SIG-M5 (cell line): ENCODE measurements around the gene ABR.
A peak's percentile ranks its signal among the peaks of the same experiment; 100 is the strongest.

ENCODE experiments used
- DNase-seq: peaks from one replicate; lab custom pipeline; 2025; lab: John Stamatoyannopoulos, UW

Gene ABR

DNA sequence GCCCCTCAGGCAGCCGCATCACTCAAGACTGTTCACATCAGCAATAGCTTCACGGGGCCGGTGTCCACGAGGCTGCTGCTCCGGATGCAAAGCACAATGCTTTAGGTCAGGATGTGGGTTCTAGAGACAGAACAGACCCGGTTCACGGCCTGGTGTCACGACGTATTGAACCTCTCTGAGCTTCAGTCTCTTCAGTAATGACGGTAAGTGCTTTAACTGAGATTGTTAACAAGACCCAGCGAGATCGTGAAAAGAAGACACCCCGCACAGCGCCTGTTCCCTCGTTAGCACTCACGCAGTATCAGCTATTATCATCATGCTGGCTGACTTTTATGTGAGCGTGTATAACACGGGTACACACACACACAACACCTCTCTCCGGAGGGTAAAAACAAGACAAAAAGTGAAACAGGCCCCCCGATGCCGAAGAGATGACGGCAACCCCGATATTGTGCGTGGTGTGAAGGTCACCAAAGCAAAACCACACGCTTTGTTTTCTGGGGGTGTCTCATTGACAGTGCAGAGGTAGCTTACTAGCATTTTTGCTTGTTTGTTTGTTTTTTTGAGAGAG lies 21.4 kb upstream of the ABR start:
- DNase-seq: no peak

DNA sequence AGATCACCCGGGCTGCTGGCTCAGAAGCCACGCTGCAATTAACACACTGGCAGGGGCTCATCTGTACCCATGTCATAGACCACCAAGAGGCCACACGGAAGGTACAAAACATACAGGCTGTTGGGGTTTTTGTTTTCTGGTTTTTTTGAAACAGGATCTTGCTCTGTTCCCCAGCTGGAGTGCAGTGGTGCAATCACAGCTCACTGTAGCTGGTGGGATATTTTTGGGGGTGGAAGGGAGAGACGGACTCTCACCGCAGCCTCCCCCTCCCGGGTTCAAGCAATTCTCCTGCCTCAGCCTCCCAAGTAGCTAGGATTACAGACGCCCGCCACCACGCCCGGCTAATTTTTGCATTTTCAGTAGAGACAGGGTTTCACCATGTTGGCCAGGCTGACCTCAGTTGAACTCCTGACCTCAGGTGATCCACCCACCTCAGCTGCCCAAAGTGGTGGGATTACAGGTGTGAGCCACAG lies 19.5 kb upstream of the ABR start:
- DNase-seq: peak; percentile 69

DNA sequence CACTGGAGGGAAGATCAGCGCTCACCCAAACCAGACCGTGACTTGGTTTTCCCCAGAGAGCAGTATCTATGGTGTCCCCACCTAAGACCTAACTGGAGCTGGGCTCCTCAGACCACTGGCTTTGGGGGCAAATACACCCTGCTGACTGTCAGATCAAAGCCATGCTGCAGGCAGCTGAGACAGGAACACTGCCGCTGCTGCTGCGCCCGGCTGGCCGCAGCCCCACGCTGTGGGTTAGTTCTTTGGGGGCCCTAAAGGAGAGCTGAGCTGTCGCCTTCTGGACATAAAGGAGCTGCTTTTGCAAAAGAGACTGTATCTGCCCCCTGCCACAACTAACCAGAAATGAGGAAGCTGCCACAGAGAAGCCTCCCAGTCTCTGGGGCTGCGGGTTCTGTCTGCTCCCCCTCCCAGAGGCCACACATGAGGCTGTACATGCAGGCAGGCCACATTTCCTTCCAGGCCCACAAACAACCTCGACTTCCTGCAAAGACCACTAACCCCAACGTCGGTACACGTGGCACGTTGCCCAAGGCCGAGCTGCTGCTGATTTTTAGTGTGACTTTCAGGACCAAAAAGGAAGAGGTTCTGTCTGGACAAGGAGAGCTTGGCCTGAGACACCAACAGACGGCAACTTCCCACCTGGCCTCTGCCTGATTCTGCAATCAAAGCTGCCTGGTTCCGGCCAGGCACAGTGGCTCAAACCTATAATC lies 18.2 kb upstream of the ABR start:
- peak; percentile 95 for DNase-seq

DNA sequence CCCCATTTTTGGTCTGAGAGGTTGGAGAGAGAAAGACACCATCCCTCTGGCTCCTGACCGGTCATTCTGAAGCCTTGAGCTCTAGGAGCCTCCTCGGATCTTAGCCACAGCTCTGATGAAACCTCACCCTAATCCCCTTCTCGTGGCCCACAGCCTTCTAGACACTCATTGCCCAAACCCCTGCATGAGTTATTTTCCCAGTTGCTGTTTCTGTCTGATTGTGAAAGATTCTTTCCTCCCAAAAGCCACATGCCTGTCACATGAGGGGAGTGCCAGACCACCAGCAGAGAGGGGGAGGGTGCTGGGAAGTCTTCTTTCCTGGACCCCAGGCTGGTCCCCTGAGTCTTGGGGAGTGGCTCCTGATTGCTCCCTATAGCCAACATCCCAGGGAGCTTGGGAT lies 17.6 kb upstream of the ABR start:
- DNase-seq: peak; percentile 57

DNA sequence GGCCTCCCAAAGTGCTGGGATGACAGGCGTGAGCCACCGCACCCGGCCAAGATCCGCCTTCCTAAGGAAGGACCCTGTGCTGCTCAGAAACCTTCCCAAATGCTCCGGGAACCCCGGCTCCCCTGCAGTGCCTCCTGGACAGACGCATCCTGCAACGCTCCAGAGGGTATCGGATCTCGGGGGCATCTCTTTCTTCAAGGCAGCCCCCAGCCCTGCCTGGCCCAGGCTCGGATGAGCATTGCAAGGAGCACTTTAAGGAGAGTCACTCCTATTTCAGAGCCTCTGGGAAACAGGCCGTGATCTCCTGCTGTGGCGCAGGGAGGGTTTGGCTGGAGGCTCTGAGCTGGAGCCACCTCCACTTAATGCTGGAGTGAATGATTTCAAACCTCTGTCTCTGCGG lies 17.2 kb upstream of the ABR start:
- no peak for DNase-seq

DNA sequence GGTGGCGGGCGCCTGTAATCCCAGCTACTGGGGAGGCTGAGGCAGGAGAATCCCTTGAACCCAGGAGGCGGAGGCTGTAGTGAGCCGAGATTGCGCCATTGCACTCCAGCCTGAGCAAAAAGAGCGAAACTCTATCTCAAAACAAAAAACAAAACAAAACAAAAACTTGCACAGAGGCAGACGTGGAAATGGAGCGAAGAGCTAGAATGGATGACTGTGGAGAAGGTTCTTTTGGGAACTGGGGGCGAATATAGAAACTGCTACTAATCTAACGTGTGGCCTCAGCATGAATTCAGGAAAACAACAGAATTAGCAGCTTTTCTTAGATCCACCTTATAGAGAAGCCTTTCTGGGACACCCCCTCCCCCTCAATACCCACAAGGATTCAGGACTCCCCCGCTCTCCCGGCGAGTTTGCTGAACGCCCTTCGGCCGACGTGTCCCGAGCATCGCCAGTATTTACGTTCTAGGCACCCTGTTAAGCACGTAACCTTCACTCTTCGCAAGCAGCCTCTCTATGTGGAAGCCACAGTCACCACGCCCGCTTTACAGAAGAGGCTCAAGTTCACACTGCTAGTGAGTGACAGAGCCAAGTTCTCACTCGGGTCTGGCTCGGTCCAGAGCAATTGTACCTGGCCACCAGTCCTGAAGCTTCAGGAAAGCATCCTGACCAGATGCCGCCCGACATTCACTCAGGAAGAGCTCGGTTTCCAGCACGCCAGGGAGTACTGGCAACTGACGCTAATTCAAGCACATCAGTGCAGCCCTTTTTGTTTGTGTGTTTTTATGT lies 13.3 kb upstream of the ABR start:
- DNase-seq: no peak

DNA sequence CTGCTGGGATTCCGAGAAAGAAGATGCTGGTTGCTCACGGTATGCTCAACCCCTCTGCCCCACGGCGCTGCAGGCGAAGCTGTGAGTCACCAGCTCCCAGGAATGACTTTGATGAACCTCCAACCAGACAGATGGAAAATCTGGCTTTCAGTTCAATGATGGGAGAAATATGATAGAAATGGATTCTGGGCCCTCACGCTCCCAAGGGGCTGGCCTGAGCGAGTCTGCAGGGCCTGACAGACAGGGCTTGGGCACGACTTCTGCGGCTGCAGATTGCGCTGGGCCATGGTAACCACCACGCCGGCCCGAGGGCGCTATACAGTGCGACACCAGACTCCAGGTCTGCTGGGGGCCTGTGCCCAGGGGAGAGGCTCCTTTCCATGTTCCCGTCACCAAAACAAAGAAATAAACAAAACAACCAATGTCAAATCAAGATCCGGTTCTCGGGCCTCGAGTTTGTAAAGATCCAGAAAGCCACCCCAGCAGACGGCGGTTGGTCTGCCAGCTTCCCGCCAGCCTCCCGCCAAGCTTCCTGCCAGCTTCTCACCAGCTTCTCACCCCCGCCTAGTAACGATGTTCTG lies 11.1 kb upstream of the ABR start:
- DNase-seq: no peak

DNA sequence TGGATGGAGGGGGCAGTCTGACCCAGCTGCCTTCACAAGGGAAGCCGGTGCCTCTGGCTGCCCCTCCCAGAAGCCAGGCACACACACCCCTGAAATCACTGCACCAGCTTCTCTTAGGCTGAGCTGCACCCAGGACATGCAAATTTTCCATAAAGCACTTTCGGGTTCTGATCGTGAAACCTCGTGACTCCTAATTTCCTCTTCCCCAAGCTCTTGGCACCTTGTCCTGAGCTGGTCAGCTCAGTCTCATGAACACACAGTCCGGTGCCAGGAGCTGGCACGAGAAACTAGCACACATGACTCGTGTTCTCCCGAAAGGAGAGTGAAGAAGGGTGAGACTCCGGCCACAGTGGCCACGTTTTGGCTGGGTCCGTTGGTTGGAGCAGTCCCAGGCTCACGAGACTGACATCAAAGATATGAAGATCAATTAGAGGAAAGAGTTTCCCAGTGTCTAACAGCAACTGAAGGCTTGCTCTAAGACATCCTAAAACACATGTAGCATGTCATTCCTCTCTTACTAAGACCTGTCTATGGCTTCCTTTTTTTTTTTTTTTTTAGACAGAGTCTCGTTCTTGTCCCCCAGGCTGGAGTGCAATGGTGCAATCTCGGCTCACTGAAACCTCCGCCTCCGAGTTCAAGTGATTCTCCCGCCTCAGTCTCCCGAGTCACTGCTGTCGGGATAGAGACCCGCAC lies 9.2 kb upstream of the ABR start:
- no peak for DNase-seq

DNA sequence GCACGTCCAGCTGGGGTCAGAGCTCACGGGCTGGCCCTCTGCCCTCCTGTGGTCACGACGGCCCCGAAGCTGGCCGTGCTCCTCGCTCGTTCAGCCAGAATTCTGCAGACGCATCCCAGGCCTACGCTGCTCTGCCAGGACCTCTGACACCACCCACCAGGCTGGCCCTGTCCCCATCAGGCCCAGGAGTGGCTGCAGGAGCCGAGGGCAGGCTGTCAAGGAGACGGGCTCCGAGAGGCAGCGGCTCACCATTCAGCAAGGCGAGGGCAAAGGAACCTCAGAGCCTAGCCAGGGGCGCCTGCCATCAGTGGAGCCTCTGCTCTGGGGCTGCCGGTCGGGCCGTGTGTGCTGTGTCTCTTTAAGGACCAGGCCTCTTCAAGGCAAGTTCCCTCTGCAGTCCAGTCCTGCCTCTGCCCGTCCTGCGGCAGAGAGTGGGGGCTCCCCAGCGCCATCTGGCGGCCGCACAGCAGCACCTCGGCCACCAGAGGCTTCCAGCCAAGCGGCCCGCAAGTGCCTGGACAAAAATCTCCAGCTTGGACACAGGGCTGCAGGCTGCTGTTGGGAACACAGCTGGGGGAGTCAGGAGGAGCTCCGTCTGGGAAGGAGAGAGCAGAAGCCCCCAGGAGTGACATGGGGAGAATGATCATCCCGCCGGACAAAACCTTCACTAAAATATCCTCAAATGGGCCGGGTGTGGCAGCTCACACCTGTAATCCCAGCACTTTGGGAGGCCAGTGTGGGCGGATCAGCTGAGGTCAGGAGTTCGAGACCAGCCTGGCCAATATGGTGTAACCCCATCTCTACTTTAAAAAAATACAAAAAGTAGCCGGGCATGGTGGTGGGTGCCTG lies 7.4 kb upstream of the ABR start:
- peak; percentile 25 for DNase-seq

DNA sequence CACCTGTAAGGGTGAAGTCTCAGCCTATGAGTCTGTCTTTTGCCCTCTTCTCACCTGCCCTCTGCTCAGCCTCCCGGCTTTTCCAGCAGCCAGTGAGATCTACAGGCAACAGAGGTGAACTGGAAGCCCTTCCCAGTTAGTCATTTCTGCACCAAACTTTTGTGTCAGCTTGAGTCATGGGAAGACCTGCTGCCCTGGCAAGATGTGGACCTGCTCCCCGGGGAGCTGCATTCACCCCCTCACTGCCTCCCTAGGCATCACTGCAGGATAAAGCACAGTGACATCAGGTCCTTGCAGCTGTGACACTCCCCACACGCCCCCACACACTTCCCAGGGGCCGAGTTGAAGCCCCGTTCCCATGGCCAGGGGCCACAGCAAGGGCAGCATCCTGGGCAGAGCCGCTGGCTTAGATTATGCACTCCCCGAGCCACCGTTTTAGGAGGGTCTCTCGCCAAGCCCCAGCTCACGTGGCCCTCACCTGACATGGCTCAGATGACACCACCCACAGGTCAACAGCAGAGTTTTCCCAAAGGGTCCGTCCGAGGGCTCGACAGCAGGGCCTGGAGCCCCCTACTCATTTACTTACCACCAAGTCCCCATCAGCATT lies 6.5 kb upstream of the ABR start:
- no peak for DNase-seq

DNA sequence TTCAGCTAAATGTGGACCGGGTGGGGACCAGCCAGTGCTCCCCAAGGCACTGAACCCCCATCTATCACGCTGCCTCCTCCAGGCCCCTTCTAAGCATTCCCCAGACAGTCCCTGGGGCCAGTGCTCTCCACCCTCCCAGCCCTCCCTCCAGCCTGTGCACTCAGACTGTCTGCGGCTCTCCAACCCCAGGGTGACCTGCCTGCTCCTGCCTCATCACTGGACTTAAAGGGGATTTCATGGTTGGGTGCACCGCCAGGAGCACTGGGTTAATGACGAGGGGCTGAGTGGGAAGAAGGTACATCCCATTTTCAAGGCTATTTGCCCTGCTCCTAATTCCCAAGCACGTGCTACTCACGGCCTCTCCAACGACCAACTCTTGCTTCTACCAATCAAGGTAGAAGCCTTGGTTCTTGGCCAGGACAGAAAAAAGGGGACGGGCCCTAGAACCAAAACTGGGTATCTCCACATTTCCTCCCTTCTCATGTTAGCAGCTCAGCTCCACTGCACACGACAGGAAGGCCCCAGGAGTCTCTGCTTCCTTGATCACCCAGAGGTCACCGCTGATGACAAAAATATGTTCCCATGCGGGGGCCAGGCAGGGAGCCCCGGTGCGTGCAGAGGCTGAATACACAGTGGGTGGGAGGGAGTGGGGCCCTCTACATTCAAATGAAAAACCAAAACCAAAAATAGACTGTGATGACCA lies 3.5 kb upstream of the ABR start:
- no peak for DNase-seq

DNA sequence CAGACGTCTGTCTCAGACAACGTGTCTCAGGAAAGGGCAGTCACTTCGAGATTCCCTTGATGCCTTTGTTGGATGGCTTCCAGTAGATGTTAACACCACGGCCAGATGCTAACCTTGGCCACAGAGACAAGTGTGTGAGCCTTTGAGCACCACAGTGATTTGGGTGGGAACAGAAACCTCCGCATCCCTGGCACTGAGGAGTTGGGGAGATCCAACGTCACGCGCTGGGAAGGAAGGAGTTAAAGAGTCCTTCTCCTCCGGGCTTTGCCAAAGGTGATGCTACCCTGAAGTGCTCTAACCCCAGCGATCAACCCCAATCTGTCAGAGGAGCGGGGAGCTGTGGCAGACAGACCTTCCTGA lies 3.0 kb upstream of the ABR start:
- DNase-seq: no peak

DNA sequence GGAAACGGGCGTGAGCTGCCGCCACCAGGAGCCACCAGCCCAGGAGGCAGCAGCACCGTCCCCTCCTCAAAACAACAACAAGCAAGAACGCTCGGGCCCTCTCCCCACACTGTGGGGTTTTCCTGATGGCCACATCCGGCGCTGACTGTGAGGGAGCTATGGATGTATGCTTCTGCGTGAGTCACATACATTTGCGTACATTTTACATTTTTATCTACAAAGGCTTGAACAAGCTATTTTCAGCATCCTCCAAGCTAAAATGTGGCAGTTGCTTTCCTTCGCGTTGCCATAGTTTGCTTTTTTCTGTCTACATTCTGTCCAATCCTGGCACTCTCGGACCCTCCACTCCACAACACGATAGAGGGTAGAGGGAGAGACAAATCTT lies 2.0 kb upstream of the ABR start:
- no peak for DNase-seq

DNA sequence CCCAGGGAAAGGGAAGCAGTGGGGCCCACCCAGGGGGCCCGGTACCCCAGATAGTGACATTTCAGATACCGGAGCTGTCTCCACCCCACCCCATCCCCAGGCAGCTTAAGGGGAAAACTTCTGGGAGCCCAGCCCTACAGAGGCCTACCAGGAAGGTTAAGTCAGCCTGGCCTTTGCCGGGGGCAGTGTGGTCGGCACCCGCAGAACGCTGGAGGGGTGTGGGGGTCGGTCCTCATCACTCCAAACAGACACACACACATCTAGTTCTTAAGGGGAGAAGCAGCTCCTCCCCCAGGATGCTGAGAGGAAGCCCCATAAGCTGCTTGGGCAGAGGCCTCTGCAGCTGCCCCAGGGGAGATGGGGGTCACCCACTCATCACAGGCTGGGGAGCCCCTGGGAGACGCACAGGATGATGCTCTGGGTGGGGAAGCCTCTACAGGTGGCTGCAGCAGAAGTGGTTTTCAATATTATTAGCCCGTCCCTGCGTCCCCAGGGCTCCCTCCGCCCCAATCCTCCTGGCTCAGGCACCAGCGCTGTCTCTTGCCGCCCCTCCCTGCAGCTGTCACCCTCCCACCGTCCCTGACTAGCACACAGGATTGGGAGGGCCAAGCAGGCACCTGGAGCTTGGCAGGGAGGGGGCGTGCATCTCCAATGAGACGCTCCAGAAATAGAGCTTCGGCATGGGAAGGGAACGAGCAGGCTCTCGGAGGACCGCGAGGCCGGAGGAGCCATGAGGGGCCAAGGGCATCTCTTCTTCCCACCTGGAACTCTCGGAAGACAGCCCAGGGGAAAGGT lies 1.4 kb upstream of the ABR start:
- no peak for DNase-seq

DNA sequence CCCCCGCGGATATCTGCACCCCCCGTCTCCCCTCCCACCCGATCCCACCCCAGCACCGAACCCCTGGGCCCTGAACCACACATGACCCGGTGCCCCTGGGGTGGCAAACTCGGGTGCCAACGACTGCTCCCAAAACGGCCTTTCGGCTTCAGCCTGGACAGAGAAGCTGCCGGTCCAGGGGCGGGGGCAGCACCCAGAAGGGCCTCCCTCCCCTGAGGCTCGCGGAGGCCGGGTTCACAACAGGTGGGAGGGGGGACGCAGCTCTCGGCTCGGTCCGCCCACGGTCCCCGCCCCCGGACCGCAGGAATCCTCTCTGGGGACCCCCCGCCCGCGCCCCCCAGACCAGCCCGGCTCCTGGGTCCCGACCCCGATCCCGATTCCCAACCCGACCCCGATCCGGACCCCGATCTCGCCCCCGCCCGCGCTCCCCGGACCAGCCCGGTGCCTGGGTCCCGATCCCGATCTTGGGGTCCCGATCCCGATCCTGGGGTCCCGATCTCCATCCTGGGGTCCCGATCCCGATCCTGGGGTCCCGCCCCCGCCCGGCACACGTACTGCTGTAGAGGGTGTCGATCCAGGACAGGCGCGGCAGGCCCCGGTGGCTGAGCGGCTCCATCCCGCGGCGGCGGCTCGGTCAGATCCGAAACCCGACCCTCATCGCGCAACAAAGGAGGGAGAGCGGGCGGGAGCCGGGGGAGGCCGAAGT lies 516 bp downstream of the ABR start:
- DNase-seq: no peak

DNA sequence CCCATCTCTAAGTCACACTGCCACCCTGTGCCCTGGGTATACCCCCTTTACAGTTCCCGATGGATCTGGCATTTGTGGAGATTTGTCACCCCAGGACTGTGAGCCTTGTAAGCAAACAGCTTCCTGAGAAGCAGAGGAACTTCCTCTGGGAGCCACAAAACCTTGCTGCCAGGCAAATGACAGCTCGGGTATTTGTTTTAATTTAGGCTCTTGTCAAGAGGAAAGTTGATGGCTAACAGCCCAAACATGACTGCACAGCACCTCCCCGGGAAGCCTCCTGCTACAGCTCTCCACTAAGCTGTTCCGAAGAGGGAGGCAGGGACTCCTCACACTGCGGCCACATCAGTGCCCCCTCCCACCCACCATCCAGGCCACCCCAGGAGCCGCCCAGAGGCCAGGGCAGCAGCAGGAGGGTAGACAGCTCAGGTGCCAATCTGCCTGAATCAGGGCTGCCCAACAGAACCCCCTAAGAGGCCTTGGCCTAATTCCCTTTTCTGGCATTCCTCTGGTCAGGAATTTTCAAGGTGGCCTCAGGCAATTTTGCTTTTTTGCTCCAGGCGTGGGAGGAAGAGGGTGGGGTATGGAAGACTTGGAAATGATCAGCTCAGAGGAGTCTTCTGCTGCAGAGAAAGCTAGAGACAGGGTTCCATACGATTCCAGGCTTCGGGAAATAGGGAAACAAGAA lies 2.6 kb downstream of the ABR start:
- DNase-seq: no peak

DNA sequence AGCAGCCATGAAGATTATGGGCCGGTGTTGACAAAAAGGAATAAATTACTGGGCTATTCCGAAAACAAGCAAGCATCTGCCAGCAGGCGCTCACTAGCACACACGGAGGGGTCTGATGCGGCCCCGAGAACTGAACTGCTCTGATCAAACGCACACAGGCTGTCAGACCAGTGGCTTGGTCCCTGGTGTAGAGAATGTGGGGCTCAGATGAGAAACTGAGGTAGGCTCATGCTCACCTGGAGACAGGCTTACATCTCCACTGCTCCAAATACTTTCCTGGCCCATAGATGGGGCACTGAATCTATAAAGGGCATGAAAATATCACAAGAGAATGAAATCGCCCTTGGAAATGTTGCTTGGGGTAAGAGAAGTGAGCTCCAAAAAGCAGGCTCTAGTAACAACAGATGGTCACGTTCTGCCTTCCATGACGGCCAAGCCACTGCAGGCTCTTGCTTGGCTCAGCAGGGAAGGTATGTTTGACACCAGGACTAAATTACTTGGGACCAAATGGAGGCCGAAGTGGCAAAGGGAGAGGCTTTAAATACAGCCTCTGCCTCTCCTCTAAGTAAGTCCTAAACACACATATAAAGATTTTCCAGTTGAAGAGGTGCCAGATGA lies 5.4 kb downstream of the ABR start:
- no peak for DNase-seq
